NCI-H345 (cell line): ENCODE measurements around the gene MTRFR.
"Not testable (repeated sequence)": the region's sequence is repeated elsewhere in the genome, so short reads cannot be mapped to it uniquely, and the experiment has no call there.

Source experiments
- DNase-seq: peaks from one replicate; lab custom pipeline; 2025; lab: John Stamatoyannopoulos, UW

Gene MTRFR

DNA sequence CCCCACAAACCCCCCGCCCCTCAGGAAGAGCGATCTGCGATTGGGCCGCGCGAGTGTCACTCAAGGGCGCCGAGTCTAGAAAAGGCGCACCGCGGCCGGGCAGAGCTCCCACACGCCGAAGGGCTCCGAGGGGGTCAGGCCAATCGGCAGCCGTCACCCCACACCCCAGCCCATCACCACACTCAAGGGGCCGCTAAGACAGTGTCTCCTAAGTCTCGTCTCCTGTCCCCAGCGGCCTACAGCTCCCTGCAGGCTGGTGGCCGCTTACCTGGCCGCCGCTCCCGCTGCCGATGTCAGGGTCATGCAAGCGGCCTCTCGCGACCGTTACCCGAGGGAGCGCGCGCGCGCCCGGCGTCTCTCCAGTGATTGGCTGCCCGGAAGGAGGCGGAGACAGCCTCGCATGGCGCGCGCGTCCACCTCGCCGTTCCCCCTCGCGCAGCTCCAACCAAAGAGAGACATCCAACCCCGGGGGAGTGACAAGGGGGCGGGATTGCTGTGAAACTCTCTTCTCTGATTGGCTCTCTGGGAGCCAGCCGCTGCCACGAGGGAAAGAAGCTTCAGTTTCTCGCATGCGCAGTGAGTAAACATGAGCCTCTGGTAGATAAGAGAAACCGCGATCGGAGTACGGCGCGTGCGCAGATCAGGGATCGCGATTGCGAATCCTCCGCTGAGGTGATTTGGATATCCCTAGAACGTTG, at the start of gene MTRFR, which contains the start of gene MPHOSPH9:
Gene MTRFR (plus strand): TSS at position 630 of the 698 bp plus-strand sequence. CDS start 20,239 bp downstream, outside the sequence.
Gene MPHOSPH9 (minus strand): TSS at position 335 of the 698 bp plus-strand sequence. CDS start 2,777 bp downstream, outside the sequence.
- DNase-seq: peak; percentile 100

DNA sequence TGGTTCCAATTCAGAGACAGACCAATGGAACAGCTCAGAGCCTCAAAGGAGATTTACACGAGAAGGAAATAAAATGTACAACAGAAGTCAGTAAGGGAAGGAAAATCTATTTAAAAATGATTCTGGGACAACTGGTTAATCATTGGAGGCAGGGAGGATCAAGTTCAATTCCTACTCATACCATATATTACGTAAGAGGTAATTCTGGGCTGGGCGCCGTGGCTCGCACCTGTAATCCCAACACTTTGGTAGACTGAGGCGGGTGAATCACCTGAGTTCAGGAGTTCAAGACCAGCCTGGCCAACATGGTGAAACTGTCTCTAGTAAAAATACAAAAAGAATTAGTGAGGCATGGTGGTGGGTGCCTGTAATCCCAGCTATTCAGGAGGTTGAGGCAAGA, 45.6 kb upstream of the MTRFR start:
- no peak for DNase-seq

DNA sequence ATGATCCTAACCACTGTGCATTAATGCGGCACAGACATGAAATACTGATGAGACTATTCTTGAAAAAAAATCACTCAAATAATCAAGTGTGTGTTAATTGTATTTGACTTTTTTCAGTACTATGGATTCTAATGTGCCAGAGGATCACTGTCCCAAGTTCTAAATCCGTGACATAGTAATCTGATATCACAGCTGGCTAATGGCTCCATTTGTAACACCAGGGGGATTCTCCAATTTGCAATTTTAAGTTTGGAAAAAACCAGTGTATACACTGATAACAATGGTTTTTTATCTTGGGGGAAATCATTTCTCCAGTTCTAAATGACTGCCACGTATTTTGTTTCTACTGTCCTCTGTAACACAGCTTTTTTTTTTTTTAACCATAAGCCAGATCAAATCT, 33.3 kb upstream of the MTRFR start:
- no peak for DNase-seq

DNA sequence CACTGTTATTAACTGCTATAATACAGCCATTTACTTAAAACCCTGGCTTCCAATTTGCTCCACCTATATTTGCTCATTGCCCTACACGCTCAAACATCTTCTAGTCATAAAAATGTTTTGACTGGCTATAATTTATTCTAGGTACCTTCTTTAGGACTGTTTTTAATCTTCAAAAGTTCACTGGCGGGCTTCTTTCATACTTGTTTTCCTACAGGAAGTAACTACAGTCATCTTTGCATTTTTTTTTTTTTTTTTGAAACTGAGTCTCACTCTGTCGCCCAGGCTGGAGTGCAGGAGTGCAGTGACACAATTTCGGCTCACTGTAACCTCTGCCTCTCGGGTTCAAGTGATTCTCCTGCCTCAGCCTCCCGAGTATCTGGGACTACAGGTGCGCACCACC, 32.8 kb upstream of the MTRFR start:
- no peak for DNase-seq

DNA sequence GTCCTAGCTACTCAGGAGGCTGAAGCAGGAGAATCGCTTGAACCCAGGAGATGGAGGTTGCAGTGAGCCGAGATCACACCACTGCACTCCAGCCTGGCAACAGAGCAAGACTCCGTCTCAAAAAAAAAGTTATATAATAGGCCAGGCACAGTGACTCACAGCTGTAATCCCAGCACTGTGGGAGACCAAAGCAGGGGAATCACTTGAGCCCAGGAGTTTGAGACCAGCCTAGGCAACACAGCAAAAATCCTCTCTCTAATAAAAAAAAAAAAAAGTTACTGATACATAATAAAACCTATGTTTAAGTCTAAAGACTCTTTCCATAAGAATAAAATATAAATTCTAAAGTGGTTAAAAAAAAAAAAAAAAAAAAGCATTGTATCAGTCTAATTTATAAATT, 26.4 kb upstream of the MTRFR start:
- not testable (repeated sequence) for DNase-seq

DNA sequence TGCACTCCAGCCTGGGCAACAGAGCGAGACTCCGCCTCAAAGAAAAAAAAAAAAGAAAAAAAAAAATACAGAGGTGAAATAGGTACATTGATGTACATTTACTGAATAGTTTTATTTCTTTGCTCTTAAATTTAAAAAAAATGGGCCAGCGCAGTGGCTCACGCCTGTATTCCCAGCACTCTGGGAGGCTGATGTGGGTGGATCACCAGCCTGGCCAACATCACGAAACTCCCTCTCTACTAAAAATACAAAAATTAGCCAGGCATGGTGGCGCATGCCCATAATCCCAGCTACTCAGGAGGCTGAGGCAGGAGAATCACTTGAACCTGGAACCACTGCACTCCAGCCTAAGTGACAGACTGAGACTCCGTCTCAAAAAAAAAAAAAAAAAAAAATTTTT, 25.4 kb upstream of the MTRFR start:
- DNase-seq: not testable (repeated sequence)

DNA sequence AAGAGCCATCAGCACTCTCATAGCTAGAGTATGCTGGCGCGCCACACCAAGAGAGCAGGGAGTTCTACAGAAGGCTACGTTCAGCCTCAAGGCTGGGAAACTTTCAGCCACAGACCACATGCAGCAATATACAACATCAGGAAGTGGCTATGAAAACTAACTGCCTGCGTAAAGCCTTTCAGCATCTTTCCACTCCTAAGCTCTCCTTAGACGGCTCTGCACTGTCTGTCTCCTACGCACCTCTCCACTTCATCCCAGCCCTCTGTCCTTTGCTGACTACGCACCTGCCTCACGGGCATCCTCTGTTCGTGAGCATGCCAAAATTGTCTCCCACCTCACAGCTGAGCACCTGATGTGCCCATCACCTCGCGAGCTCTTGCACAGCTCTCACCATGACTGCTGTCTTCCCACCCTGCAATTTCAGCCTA, 10.0 kb upstream of the MTRFR start:
- DNase-seq: no peak

DNA sequence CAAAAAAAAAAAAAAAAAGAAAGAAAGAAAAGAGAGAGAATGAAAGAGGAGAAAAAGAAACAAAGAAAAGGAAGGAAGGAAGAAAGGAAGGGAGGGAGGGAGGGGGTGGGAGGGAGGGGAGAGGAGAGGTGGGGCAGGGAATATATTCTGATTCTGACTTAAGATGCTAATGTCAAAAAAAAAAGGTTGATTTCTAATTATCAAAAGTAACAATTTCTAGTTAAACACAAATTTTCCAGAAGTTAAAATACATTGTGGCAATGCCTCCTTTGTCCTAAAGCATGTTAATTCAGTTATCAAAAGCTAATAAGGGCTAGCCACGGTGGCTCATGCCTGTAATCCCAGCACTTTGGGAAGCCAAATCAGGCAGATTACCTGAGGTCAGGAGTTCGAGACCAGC, 7.8 kb upstream of the MTRFR start:
- DNase-seq: no peak

DNA sequence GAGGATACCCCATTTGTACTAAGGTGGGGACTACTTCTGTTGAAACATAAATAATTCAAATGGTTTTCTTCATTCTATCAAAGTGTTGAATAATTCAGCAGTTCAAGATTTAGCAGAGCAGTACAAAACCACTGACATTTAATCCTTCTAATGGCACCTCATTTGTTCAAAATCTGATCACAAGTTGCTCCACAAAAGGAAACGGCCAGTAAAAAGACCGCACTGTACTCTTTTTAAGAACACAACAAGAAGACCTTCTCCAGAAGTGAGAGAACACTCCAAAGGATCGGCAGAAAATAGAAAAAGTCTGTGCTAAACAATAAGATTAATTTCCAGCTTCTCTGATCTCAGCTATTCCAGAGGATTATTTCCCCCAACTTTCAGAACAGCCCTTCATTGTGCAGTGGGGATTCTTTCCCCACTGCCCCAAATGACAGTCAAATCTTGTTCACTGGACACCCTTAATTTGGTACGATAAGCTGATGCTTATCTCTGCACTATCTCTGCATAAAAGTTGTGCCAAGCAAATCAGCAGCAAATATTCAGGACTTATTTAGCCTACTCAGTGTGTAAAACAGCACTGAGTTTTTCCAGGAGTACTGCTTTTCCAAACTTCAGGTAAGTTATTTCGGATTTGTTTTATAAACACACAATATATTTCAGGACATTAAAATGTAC, 5.5 kb upstream of the MTRFR start:
- no peak for DNase-seq

DNA sequence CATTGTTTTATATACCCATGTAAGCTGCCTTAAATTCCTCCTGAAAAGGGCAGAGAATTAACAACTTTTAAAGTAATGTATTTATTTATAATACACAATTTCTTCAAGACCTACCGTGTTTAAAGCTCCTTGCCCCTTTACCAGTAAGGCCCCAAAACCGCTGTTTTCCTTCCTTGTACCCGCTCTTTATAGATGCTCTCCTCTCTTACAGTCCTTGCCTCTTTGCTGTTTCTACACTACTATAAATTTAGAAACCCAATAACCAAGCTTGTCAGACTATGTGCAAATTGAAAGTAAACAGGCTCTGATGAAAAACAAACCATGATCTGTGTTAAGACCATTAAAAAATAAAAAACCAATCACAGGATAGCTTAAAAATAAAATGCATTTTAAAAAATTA, 4.2 kb upstream of the MTRFR start:
- no peak for DNase-seq

DNA sequence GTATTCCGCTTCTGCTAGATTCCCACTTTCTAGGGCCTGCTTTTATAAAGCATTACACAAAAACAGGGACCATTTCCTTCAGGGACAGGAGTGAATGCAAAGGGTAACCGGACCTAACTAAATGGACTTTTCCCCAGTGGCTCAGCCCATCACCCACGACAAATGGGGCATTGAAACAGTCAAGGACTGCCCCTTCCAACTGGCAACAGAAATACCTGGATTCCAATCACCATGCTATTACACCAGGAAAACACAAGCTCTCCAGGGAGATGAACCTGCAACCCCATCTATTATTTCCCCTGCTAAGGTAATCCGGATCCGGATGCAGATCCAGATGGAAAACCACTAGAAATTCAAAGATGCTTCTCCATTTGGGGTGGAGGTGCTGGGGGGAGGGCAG, 1.3 kb upstream of the MTRFR start:
- DNase-seq: no peak

DNA sequence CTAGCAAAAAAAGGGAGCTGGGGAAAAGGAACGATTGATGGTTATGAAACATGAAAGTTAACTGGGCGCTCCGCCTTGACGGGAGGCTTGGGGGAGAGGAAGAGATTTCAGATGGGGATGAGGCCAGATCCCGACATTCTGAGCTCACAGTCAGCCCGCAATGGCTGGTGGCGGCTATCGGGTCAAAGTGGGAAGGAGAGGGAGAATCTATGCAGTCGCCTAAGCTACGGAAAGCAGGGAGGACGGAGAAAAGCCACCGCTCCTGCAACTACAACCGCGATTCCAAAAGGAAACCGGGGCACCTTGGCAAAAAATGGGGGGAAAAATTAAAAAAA, 797 bp upstream of the MTRFR start:
- no peak for DNase-seq

DNA sequence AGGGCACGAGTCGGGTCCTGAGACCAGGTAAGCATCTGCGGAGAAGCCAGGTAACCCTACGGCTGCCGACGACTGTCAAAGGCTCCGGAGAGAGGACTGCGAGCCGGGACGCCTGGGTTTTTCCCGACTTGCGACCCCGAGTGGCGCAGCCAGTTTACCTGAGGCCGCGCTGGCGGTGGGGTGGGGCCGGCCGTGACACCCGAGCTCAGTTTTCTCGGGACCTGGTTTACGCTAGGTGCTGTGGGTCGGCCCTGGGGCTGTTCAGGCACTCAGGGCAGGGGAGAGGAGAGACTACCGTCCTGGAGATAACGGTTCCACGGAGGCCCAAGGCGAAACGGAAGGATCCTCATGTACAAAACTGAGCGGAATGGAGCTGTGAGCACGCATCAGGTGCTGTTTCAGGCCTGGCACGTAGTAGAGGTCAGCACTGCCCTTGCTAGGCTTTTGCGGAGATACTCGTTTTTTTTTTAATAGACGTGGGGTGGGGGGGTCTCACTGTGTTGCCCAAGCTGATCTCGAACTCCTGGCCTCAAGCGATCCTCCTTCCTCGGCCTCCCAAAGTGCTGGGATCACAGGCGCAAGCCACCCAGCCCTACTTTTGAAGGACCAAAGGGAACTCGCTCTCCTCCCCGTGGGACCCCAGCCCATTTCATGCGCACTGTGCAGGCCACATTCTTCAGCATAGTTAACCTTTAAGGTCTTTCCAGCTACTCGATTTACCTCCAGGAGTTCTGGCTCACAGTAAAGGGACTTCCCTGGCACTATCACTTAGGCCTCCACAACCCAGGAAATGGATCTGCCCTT, 471 bp downstream of the MTRFR start:
- DNase-seq: no peak

DNA sequence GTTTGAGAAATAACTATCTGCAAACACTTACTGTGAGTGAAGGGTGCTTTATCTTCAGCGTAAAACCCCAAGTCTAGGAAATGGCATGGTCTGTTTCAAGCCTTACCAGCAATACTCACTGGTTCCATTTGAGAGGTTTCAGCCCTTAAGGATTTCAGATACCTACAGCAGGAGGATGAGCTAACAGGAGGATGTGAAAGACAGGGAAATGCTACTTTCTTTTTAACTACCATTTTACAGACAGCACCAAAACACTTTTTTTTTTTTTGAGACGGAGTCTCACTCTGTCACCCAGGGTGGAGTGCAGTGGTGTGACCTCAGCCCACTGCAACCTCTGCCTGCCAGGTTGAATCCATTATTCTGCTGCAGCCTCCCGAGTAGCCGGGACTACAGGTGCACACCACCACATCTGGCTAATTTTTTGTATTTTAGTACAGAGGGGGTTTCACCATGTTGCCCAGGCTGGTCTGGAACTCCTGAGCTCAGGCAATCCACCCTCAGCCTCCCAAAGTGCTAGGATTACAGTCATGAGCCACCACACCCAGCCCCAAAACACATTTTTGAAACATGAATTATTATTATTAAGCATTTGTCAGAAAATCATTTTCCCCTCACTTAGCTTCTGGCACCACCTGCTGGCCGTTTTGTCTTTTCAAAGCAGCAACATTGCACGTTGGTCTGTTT, 4.6 kb downstream of the MTRFR start:
- DNase-seq: peak; percentile 32

DNA sequence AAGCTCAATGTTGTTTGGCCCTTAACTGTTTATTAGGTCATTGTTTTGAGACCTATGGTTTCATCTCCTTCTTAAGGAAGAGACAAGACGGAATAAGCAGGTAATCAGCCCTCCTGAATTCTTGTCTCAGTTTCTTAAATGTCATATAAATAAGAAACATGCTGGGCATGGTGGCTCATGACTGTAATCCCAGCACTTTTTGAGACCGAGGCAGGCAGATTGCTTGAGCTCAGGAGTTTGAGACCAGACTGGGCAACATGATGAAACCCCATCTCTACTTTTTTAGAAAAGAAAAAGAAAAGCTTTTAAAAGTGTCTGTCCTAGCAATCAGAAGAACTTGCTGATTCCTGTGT, 5.1 kb downstream of the MTRFR start:
- DNase-seq: no peak

DNA sequence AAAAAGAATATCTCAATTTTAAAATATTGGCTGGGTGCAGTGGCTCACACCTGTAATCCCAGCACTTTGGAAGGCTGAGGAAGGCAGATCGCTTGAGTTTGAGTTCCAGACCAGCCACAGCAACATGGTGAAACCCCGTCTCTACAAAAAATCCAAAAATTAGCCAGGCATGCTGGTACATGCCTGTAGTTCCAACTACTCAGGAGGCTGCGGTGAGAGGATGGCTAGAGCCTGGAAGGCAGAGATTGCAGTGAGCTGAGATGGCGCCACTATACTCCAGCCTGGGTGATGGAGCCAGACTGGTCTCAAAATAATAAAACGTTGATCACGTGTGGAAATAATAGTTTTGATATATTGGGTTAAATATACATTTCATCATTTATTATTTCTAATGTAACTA, 5.7 kb downstream of the MTRFR start:
- DNase-seq: no peak

DNA sequence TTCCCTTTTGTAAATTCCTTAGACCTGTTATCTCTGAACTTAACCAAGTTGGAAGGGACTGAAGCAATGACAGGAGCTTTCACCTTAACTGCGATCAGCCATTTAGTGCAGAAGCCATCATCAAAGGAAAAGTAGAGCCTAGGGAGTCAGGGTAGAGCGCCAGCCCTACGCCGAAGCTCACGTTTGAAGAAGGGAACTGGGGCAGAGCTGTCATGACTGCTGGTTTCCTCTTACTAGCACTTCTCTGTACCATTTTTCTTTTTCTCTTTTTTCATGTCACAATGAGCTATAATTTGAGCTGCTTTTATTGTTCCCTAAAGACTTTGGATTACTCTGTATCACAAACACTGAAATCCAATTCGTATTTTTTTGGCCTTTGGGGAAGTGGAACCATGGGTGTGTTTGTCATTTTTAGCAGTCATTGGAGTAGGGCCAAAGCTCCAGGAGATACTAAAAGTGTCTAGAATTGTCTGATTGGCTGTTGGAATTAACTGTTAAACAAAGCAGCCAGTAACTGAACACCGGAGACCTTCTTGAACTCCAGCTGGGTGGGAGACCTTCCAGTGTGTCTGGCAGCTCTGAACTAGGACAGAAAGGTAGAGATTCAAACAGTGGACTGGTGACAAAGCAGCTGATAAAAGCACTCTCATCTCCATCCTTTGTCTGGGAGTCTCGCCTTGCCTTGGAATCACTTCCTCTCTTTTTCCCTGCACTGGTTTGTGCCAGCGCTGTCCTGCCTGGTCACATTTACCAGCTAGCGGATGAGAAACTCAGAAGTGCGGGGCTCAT, 9.1 kb downstream of the MTRFR start:
- peak; percentile 79 for DNase-seq

DNA sequence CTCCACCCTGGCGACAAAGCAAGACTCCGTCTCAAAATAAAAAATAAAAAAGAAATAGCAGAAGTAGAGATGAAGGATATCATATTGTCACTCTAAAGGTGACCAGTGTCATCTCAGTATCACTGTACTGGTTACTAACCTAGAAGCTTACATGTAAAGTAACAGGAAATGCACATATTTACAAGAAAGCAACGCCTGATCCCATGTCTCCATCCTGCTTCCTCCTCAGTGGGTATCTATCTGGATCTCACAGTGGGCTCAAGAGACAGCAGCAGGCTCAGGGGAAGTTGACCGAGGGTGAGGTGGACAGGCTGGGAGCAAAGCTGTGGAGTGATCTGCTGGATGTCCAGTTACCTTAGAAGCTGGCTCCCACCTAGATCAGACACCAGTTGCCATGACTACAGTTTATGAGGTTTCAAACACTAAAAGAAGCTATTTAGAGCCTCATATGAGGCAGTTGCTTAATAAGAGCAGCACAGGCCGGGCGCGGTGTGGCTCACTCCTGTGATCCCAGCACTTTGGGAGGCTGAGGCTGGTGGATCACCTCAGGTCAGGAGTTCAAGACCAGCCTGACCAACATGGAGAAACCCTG, 10.5 kb downstream of the MTRFR start:
- no peak for DNase-seq

DNA sequence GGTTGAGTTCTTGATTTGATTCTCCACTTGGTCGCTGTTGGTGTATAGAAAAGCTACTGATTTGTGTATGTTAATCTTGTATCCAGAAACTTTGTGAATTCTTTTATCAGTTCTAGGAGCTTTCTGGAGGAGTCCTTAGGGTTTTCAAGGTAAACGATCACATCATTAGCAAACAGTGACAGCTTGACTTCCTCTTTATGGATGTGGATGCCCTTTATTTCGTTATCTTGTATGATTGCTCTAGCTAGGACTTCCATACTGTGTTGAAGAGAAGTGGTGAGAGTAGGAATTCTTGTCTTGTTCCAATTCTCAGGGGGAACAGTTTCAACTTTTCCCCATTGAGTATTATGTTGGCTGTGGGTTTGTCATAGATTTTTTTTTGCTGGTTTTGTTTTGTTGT, 12.4 kb downstream of the MTRFR start:
- no peak for DNase-seq

DNA sequence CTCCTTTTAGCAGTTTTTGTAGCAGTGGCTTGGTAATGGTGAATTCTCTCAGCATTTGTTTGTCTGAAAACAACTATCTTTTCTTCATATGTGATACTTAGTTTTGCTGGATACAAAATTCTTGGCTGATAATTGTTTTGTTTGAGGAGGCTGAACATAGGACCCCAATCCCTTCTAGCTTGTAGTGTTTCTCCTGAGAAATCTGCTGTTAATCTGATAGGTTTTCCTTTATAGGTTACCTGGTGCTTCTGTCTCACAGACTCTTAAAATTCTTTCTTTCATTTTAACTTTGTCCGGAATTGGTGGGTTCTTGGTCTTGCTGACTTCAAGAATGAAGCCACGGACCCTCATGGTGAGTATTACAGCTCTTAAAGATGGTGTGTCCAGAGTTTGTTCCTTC, 14.9 kb downstream of the MTRFR start:
- DNase-seq: not testable (repeated sequence)
